SKM-1 treated with dmso at 0.1 percent for 144 hours (cell line): ENCODE measurements around the gene CTXND1.

ENCODE experiments used
- DNase-seq: peaks from one replicate; lab custom pipeline; 2025; ENCODE audit not compliant: unreplicated experiment; lab: John Stamatoyannopoulos, UW

Gene CTXND1

GRCh38 chr15:80210611-80211573, 41.1 kb downstream of the CTXND1 start:
- DNase-seq: peak; percentile 54

GRCh38 chr15:80208758-80209734, 43.0 kb downstream of the CTXND1 start:
- no peak for DNase-seq

GRCh38 chr15:80207887-80208286, 44.1 kb downstream of the CTXND1 start:
- DNase-seq: no peak

DNA sequence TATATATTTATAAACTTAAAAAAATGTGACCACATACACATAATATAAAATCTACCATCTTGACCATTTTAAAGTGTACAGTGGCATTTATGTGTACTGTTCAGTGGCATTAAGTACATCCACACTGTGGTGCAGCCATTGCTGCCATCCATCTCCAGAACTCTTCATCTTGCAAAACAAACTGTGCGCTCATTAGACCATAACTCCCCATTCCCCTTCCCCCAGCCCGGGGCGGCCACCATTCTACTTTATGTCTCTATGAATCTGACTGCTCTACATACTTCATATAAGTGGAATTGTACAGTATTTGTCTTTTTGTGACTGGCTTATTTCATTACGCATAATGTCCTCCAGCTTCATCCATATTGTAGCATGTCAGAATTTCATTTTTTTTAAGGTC, 47.8 kb downstream of the CTXND1 start:
- no peak for DNase-seq

DNA sequence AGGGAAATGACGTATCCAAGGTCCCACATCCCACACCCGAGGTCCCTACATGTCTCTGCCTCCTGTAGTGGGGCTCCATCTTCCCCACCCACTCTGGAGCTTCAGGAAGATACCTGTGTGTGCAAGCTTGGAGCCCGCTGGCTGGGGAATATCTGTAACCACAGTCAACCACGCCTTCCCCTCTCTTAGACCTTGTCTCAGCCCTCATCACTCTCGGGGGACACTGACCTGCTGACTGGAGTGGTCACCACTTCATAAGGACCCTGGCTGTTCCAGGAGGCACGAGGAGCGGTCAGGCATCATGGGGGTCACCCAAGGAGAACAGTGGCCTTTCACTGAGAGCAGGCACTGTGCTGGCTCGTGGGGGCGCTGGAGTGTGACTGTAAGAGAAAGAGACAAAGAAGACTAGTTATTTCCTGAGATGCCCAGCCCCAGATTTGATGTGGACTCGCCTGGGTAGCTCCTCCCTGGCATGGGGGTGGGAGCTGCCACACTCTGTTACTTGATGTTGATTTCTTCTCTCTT, 48.6 kb downstream of the CTXND1 start:
- DNase-seq: no peak

DNA sequence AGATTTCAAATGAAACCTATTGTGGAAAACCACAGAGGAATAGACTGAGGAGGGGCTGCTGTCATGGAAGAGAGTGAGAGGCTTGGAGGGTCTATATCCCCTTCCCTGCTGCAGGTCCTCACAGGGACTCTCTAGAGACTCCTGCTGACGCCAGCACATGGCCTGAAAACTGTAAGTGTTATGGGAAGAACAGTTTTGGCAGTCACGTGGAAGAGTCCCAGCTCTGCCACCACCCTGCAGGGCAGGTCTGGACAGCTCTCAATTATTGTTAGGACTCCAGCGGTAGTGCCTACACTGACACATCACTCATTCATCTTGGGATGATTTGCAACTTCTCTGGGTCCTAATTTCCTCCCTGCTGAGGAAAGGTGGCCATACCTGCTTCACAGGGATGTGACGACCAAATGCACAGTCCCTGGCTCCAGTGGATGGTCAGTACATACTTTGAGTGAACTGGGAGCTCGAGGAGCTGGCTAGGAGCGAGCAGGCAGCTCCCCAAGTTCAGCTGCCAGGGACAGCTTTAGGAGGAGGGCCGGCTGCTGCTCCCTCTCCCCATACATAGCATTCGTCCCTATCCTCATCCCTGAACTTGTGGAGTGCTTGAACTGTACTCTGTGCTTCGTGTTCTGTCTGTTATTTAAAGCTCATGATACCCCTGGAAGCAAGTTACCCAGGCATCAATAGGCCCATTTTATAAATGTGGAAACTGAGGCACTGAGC, 49.2 kb downstream of the CTXND1 start:
- DNase-seq: no peak

DNA sequence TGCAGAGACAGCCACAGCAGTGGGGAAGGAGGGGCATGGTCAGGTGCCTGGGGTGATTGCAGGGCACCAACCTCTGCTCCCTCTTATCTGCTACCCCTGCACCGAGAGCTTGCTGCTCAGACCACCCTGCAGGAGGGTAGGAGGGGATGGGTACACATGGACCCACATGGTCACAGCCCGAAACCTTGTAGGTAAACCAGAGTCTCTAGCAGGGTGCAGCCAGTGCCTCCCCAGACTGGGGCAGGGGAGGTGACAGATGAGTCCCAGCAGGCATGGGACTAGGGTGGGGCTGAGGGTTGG, 50.0 kb downstream of the CTXND1 start:
- DNase-seq: no peak

GRCh38 chr15:80201256-80202015, 50.6 kb downstream of the CTXND1 start:
- DNase-seq: no peak

- no peak for DNase-seq
Measured at GRCh38 chr15:80199869-80200268, 52.1 kb downstream of the CTXND1 start.

DNA sequence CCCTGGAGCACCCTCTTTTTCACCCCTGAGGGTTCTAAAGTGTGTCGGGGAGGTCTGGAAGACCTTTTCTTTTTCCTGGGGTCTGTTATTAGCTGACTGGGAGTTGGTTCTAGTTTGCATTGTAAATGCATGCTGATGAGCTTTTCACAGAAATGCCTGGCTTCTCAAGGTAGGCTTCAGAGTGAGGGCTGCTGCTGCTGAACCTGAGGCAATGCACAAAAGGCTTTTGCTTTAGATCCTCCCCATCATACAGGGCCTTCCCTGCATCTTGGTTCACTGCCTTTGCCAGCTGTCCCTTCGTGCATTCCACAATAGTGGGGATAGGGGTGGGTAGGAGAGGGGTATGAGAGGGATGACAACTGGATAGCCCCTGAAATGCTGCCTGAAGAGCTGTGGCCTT, 52.6 kb downstream of the CTXND1 start:
- DNase-seq: no peak

DNA sequence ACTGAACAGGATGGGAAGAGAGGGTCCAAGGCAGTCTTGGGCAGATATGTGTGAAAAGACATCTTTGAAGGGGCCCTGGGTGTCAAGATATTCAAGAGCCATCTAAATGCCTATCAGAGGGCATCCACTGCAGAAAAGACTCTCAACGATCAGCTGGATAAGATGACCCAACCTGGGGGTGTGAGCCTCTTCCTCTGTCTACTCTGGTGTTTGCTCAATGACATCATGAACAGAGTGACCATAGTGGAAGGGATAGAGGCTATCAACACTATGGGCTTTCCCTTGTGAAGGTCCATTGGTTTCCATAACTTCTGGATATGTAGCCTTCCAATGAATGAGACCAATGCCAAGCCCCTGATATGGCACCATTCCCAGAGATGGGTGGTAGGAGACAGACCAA, 57.1 kb downstream of the CTXND1 start:
- DNase-seq: no peak

- DNase-seq: no peak
Measured at GRCh38 chr15:80194186-80194585, 57.8 kb downstream of the CTXND1 start.

- no peak for DNase-seq
Measured at GRCh38 chr15:80191897-80192595, 60.0 kb downstream of the CTXND1 start.

- DNase-seq: no peak
Measured at GRCh38 chr15:80191198-80191597, 60.8 kb downstream of the CTXND1 start.

DNA sequence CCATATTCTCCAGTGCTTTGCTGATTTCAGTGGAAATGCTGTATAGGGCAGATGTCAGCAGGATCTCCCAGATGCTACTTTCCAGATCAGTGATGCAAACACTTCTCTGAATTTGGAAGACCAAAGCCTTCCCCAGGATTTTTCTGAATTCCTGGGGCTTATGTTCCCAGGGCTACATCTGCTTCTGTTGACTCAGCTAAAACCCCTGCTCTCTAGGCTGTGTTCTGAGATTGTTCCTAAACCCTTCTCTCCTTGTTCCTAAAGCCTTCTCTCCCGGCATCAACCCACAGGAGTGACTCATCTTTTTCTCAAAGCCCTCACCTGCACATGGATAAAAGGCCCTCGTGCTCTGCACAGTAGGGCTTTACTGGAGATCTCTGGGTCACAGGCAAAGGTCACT, 63.8 kb downstream of the CTXND1 start:
- DNase-seq: no peak

GRCh38 chr15:80186597-80186996, 65.4 kb downstream of the CTXND1 start:
- DNase-seq: no peak

- no peak for DNase-seq
Measured at GRCh38 chr15:80186066-80186465, 65.9 kb downstream of the CTXND1 start.

GRCh38 chr15:80185152-80185551, 66.9 kb downstream of the CTXND1 start:
- DNase-seq: no peak

- DNase-seq: no peak
Measured at GRCh38 chr15:80184554-80184953, 67.5 kb downstream of the CTXND1 start.

DNA sequence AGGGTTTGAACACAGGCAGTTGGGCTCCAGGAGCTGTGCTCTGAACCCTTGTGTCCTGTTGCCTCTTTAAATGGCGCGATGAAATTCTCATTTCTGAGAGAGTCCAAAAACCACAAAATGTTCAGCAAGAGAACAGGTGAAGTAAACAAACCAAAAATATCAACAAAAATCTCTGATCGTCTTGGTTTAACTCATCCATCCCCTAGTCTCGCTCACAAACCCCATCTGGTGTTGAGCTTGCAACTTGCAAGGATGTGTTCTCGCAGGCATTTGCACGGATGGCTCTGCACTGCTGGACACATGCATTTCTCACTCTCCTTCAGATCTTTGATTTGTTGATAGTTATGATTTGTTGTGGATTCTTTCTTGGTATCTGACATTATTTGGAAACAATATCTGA, 68.1 kb downstream of the CTXND1 start:
- DNase-seq: no peak
